A549 (cell line): ENCODE data around the gene UCP3.

Source experiments
- CHD2 ChIP-seq: fragments of 150-350 bp; IDR thresholded peaks from 2 replicates; pipeline ENCODE4 v1.6.1; 2014; ENCODE audit warnings: low read length; ENCODE audit not compliant: partially characterized antibody
- EP300 ChIP-seq, 2 experiments: fragments of >200 bp; sonication (Bioruptor Twin); formaldehyde crosslinking; IDR thresholded peaks; 2 replicates in 1 of 2; 3 replicates in 1 of 2; pipeline ENCODE4 v1.6.1; 2016 to 2017
- PHF8 ChIP-seq: fragments of 200-600 bp; sonication (generic); IDR thresholded peaks from 2 replicates; pipeline ENCODE4 v1.6.1; 2016; ENCODE audit warnings: low read depth, mild to moderate bottlenecking, antibody characterized with exemption, moderate library complexity, borderline replicate concordance
- POLR2A ChIP-seq: IDR thresholded peaks from 2 replicates; pipeline ENCODE4 v1.6.1; 2012; ENCODE audit warnings: mild to moderate bottlenecking, low read length
- RFX5 ChIP-seq: fragments of 450-650 bp; IDR thresholded peaks from 2 replicates; pipeline ENCODE4 v1.7.1; 2014; ENCODE audit warnings: antibody characterized with exemption, mild to moderate bottlenecking, moderate library complexity
- TP53 ChIP-seq: fragments of 250-450 bp; sonication (Bioruptor Pico); IDR thresholded peaks from 2 replicates; pipeline ENCODE4 v1.5.0; 2021; ENCODE audit warnings: mild to moderate bottlenecking, moderate library complexity
- TF ChIP-seq, protein P1 (sequence below): IDR thresholded peaks from 2 replicates; pipeline ENCODE4 v1.6.1; 2012
- TF ChIP-seq, protein P2 (sequence below): fragments of >200 bp; sonication (Bioruptor Twin); formaldehyde crosslinking; IDR thresholded peaks from 3 replicates; pipeline ENCODE4 v1.5.1; 2016
- TF ChIP-seq, protein P3 (sequence below): fragments of 150-350 bp; IDR thresholded peaks from 2 replicates; pipeline ENCODE4 v1.6.1; 2014; ENCODE audit warnings: low read depth, mild to moderate bottlenecking, low read length
- TF ChIP-seq, protein P4 (sequence below): fragments of 250-450 bp; sonication (Bioruptor Pico); IDR thresholded peaks from 2 replicates; pipeline ENCODE4 v1.5.0; 2021; ENCODE audit warnings: mild to moderate bottlenecking, moderate library complexity, borderline replicate concordance

DNA sequence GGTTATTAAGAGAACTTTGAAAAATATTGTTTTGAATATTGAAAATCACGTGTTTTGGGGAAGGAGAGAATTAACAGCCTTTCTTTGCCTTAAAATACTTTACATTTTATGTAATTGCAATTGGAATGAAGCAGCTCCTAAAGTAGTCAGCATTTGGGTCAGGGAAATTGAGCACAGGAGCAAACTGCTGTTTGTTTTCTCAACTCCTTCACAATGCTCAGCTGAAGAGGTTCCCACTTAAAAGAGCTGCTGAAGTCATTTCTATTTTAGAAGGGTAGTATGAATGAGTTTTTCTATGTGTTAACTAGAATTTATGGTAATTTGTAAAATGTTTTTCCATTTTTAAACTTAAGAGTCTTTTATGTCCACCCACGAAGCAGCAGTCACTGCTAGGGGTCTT is 18.2 kb downstream of the UCP3 start:
- TF ChIP-seq, protein P1, sequence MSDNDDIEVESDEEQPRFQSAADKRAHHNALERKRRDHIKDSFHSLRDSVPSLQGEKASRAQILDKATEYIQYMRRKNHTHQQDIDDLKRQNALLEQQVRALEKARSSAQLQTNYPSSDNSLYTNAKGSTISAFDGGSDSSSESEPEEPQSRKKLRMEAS: no peak
- TF ChIP-seq POLR2A (no peak), CHD2 (no peak), EP300 (IDR thresholded peaks at IDR 0.05) (no peak), RFX5 (no peak), PHF8 (no peak), TP53 (CRISPR knock-in tag) (no peak)
- TF ChIP-seq, protein P2, sequence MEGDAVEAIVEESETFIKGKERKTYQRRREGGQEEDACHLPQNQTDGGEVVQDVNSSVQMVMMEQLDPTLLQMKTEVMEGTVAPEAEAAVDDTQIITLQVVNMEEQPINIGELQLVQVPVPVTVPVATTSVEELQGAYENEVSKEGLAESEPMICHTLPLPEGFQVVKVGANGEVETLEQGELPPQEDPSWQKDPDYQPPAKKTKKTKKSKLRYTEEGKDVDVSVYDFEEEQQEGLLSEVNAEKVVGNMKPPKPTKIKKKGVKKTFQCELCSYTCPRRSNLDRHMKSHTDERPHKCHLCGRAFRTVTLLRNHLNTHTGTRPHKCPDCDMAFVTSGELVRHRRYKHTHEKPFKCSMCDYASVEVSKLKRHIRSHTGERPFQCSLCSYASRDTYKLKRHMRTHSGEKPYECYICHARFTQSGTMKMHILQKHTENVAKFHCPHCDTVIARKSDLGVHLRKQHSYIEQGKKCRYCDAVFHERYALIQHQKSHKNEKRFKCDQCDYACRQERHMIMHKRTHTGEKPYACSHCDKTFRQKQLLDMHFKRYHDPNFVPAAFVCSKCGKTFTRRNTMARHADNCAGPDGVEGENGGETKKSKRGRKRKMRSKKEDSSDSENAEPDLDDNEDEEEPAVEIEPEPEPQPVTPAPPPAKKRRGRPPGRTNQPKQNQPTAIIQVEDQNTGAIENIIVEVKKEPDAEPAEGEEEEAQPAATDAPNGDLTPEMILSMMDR: no peak
- TF ChIP-seq, protein P3, sequence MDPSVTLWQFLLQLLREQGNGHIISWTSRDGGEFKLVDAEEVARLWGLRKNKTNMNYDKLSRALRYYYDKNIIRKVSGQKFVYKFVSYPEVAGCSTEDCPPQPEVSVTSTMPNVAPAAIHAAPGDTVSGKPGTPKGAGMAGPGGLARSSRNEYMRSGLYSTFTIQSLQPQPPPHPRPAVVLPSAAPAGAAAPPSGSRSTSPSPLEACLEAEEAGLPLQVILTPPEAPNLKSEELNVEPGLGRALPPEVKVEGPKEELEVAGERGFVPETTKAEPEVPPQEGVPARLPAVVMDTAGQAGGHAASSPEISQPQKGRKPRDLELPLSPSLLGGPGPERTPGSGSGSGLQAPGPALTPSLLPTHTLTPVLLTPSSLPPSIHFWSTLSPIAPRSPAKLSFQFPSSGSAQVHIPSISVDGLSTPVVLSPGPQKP: no peak
- TF ChIP-seq, protein P4, sequence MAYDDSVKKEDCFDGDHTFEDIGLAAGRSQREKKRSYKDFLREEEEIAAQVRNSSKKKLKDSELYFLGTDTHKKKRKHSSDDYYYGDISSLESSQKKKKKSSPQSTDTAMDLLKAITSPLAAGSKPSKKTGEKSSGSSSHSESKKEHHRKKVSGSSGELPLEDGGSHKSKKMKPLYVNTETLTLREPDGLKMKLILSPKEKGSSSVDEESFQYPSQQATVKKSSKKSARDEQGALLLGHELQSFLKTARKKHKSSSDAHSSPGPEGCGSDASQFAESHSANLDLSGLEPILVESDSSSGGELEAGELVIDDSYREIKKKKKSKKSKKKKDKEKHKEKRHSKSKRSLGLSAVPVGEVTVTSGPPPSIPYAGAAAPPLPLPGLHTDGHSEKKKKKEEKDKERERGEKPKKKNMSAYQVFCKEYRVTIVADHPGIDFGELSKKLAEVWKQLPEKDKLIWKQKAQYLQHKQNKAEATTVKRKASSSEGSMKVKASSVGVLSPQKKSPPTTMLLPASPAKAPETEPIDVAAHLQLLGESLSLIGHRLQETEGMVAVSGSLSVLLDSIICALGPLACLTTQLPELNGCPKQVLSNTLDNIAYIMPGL: no peak
